Neural cell (in vitro differentiated cells): ENCODE results near the gene PVALEF. TPM values are rescaled to one million over a fixed set of nuclear protein-coding genes. Genes with fewer than 3 reads are reported as not detected.
"Not testable (repeated sequence)": the region's sequence is repeated elsewhere in the genome, so short reads cannot be mapped to it uniquely, and the experiment has no call there.

ENCODE experiments used
- H2AFZ ChIP-seq: fragments of 200-600, 300-800 bp; sonication (generic), shearing (Covaris generic); 2 replicates; pipeline ENCODE4 v1.6.0; 2014; ENCODE audit warnings: low read depth, mild to moderate bottlenecking, antibody characterized with exemption, low read length, moderate library complexity
- H3F3A ChIP-seq: fragments of 200-600 bp; shearing (Covaris generic); 2 replicates; pipeline ENCODE4 v1.6.1; 2016; ENCODE audit warnings: mild to moderate bottlenecking, moderate library complexity, mixed read lengths, antibody characterized with exemption, low read length; ENCODE audit not compliant: insufficient read depth, poor library complexity, severe bottlenecking
- H3K27ac ChIP-seq: fragments of 200-600, 300-800 bp; sonication (generic), shearing (Covaris generic); 2 replicates; pipeline ENCODE4 v1.5.1; 2014; ENCODE audit warnings: mild to moderate bottlenecking, low read length, moderate library complexity
- H3K27me3 ChIP-seq: fragments of 300-800, 200-600 bp; sonication (generic), shearing (Covaris generic); 2 replicates; pipeline ENCODE4 v1.6.0; 2014; ENCODE audit warnings: mild to moderate bottlenecking, low read depth, low read length, moderate library complexity; ENCODE audit not compliant: insufficient read depth
- H3K36me3 ChIP-seq: fragments of 300-800, 200-600 bp; sonication (generic), shearing (Covaris generic); 2 replicates; pipeline ENCODE4 v1.5.1; 2014; ENCODE audit warnings: mild to moderate bottlenecking, antibody characterized with exemption, low read length, moderate library complexity; ENCODE audit not compliant: insufficient read depth
- H3K4me2 ChIP-seq: fragments of 300-800, 200-600 bp; sonication (generic), shearing (Covaris generic); 2 replicates; pipeline ENCODE4 v1.6.0; 2014; ENCODE audit warnings: mild to moderate bottlenecking, low read length
- H3K4me3 ChIP-seq: fragments of 300-800, 200-600 bp; sonication (generic), shearing (Covaris generic); 2 replicates; pipeline ENCODE4 v1.5.1; 2014; ENCODE audit warnings: mild to moderate bottlenecking, low read length, moderate library complexity
- H3K79me2 ChIP-seq: fragments of 200-600 bp; shearing (Covaris generic); replicated peaks from 2 replicates; pipeline ENCODE4 v1.6.0; 2014; ENCODE audit warnings: mild to moderate bottlenecking, low read length, moderate library complexity; ENCODE audit not compliant: insufficient read depth
- H3K9ac ChIP-seq: fragments of 300-800, 200-600 bp; sonication (generic), shearing (Covaris generic); 2 replicates; pipeline ENCODE4 v1.6.1; 2016; ENCODE audit warnings: mild to moderate bottlenecking, low read length, mixed read lengths
- H3K9me2 ChIP-seq: fragments of 200-600 bp; shearing (Covaris generic); 2 replicates; pipeline ENCODE4 v1.6.1; 2016; ENCODE audit warnings: mild to moderate bottlenecking, low read length, mixed read lengths; ENCODE audit not compliant: insufficient read depth
- H3K9me3 ChIP-seq: fragments of 200-600, 300-800 bp; sonication (generic), shearing (Covaris generic); 2 replicates; pipeline ENCODE4 v1.6.1; 2016; ENCODE audit warnings: mild to moderate bottlenecking, mixed run types, low read length, moderate library complexity, mixed read lengths
- H4K20me1 ChIP-seq: fragments of 200-600 bp; shearing (Covaris generic); 2 replicates; pipeline ENCODE4 v1.6.1; 2016; ENCODE audit warnings: mild to moderate bottlenecking, mixed run types; ENCODE audit not compliant: insufficient read depth
- CTCF ChIP-seq: fragments of 450-650 bp; IDR thresholded peaks from 2 replicates; pipeline ENCODE4 v1.5.1; 2014; ENCODE audit warnings: antibody characterized with exemption, mild to moderate bottlenecking, moderate library complexity; ENCODE audit not compliant: poor library complexity, severe bottlenecking
- EP300 ChIP-seq: fragments of 450-650 bp; conservative IDR thresholded peaks from 2 replicates; pipeline ENCODE4 v1.6.1; 2014; ENCODE audit warnings: antibody characterized with exemption, mild to moderate bottlenecking, moderate library complexity; ENCODE audit not compliant: poor library complexity, severe bottlenecking
- EZH2 ChIP-seq: fragments of 200-600, 300-800 bp; shearing (Covaris generic), sonication (generic); IDR thresholded peaks from 2 replicates; pipeline ENCODE4 v1.6.1; 2014; ENCODE audit warnings: antibody characterized with exemption, low read length, borderline replicate concordance, mild to moderate bottlenecking; ENCODE audit not compliant: insufficient read depth, poor library complexity, severe bottlenecking
- MXI1 ChIP-seq: fragments of 450-650 bp; conservative IDR thresholded peaks from 2 replicates; pipeline ENCODE4 v1.6.1; 2014; ENCODE audit warnings: antibody characterized with exemption, mild to moderate bottlenecking; ENCODE audit not compliant: poor library complexity, severe bottlenecking
- POLR2AphosphoS5 ChIP-seq: IDR thresholded peaks from 2 replicates; pipeline ENCODE4 v1.6.1; 2012
- RAD21 ChIP-seq: fragments of 450-650 bp; conservative IDR thresholded peaks from 2 replicates; pipeline ENCODE4 v1.6.1; 2014; ENCODE audit warnings: antibody characterized with exemption, mild to moderate bottlenecking, moderate library complexity
- REST ChIP-seq: IDR thresholded peaks from 2 replicates; pipeline ENCODE4 v1.6.1; 2012; ENCODE audit warnings: borderline replicate concordance
- SMC3 ChIP-seq: fragments of 450-650 bp; conservative IDR thresholded peaks from 2 replicates; pipeline ENCODE4 v1.6.1; 2014; ENCODE audit warnings: antibody characterized with exemption, mild to moderate bottlenecking, moderate library complexity; ENCODE audit not compliant: poor library complexity
- TAF1 ChIP-seq: IDR thresholded peaks from 2 replicates; pipeline ENCODE4 v1.6.1; 2012; ENCODE audit warnings: low read depth
- polyA plus RNA-seq: library from polyadenylated mRNA; depleted of rRNA; stranded (reverse); fragments of >200 nt; gene quantifications from 2 replicates; pipeline ENCODE4 v1.2.3, GENCODE V29; 2014

Gene PVALEF
- polyA plus RNA-seq, 1 donor from 2014 or later: not detected

GRCh38 chr17:81222906-81223761, 57.8 kb downstream of the PVALEF start, which contains the start of gene CEP131:
Gene CEP131, minus strand, starts transcription at chr17:81222965. Its CDS starts 2,909 bp downstream, at chr17:81220056.
- H3K9me2 ChIP-seq: no peaks in the 10 kb centered on the region
- H3K27me3 ChIP-seq: no peaks in the 10 kb centered on the region
- no peaks in the 10 kb centered on the region for H4K20me1 ChIP-seq
- no peaks in the 10 kb centered on the region for H3K36me3 ChIP-seq
- no peak within 1 kb of the TSS for H3K27ac ChIP-seq
- H3F3A ChIP-seq: no peaks in the 10 kb centered on the region
- peak within 1 kb of the TSS; percentile 71 for H3K9ac ChIP-seq
- H2AFZ ChIP-seq: no peak within 1 kb of the TSS
- H3K79me2 ChIP-seq: peaks cover 14% of the 10 kb centered on the region
- H3K4me2 ChIP-seq: peak within 1 kb of the TSS; percentile 84
- H3K4me3 ChIP-seq: peak within 1 kb of the TSS; percentile 92
- H3K9me3 ChIP-seq: no peaks in the 10 kb centered on the region
- TF ChIP-seq EZH2 (no peak), MXI1 (peak; percentile 55), POLR2AphosphoS5 (peak; percentile 76)

- Histone ChIP-seq H3K36me3 (no peaks in the 10 kb centered on the region), H3F3A (no peaks in the 10 kb centered on the region), H3K4me3 (peak overlapping the region; percentile 92), H3K79me2 (peaks cover 14% of the 10 kb centered on the region), H3K4me2 (no peak overlapping the region), H3K9me3 (no peaks in the 10 kb centered on the region), H4K20me1 (no peaks in the 10 kb centered on the region), H3K27ac (no peak overlapping the region), H2AFZ (no peak overlapping the region), H3K27me3 (no peaks in the 10 kb centered on the region), H3K9me2 (no peaks in the 10 kb centered on the region), H3K9ac (no peak overlapping the region)
- TF ChIP-seq MXI1: no peak
- no peak for TF ChIP-seq REST
- no peak for TF ChIP-seq EZH2
- no peak for TF ChIP-seq CTCF
- TF ChIP-seq SMC3: no peak
- TF ChIP-seq EP300: no peak
- no peak for TF ChIP-seq POLR2AphosphoS5
- no peak for TF ChIP-seq TAF1
- no peak for TF ChIP-seq RAD21
Observed at GRCh38 chr17:81223762-81224130, 58.4 kb downstream of the PVALEF start.

- not testable (repeated sequence) for H3K4me3 ChIP-seq, H4K20me1 ChIP-seq, H3K9me2 ChIP-seq, H3K9me3 ChIP-seq, H3K4me2 ChIP-seq, H3F3A ChIP-seq, H3K9ac ChIP-seq, H3K36me3 ChIP-seq, H2AFZ ChIP-seq, H3K79me2 ChIP-seq, H3K27me3 ChIP-seq, H3K27ac ChIP-seq
Observed at GRCh38 chr17:81227630-81228029, 62.3 kb downstream of the PVALEF start.
